ENCODE data around the gene MIOS. TPM values are rescaled to one million over a fixed set of nuclear protein-coding genes. Genes with fewer than 3 reads are reported as not detected.

Gene MIOS
- total and polyA plus RNA-seq, 2 experiments from 2014 or later = 24.0 to 50.8 TPM

DNA sequence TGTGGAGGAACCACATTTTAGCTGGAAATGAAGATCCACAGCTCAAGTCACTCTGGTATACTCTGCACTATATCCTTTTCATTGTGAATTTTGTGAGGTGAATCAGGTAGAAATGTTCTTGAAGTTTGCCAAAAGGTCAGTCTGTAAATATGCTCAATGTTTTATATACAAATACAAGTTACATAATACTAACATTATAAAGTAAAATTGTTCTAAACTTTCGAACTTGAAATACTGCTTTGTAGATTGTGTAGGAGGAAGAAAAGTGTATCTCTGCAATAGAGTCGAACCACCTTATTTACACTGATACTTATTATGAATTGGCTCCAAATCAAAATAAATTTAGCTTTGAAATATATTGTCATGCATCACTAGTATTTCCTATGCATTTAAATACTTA is 7.0 kb downstream of the MIOS start:
- 96% methylated on average over 2 of the region's 2 CpGs for WGBS (ENCODE audit: low lambda C conversion rate, missing lambda C conversion rate)
- no peak overlapping the region for H3K4me2 ChIP-seq
- H3K27me3 ChIP-seq = no peaks in the 10 kb centered on the region
- H3K4me3 ChIP-seq = no peak overlapping the region
- no peak for DNase-seq (ENCODE audit: low spot score)
- H3K27ac ChIP-seq = no peak overlapping the region
- TF ChIP-seq EZH2phosphoT487 (IDR thresholded peaks at IDR 0.05; ENCODE audit: low read depth, severe bottlenecking, unreplicated experiment) = no peak
- TF ChIP-seq CTCF (IDR thresholded peaks at IDR 0.05; ENCODE audit: poor library complexity) = no peak
- no peak for TF ChIP-seq EZH2 (IDR thresholded peaks at IDR 0.05; ENCODE audit: borderline replicate concordance)
- peaks cover 56% of the 10 kb centered on the region for H3K79me2 ChIP-seq
- peaks cover under 1% of the 10 kb centered on the region for H3K4me1 ChIP-seq (ENCODE audit: insufficient read depth)
- H3K9me2 ChIP-seq (replicated peaks; ENCODE audit: insufficient read depth) = no peaks in the 10 kb centered on the region
- no peak overlapping the region for H2AFZ ChIP-seq
- no peaks in the 10 kb centered on the region for H3K9me3 ChIP-seq (ENCODE audit: low read depth)
- no peaks in the 10 kb centered on the region for H4K20me1 ChIP-seq (ENCODE audit: insufficient read depth, poor library complexity, severe bottlenecking)
- H3K36me3 ChIP-seq (replicated peaks; ENCODE audit: insufficient read depth, low read depth) = no peaks in the 10 kb centered on the region

DNA sequence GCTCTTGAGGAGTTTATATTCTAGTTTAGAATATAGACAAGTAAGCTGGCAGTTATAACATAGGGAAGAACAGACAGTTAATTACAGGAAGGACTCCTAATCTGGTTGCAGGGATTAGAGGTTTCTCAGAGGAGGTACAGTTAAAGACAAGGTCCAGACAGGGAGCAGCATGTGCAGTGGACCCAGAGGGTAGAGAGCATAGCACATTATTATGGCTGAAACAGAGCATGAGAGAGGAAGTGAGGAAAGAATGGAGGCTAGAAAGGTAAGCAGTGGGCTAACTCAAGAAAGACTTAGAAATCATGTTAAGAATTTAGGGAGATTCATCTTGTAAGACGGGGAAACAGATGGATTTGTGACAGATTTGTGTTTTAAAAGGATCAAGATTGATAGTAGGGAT is 9.7 kb downstream of the MIOS start:
- WGBS (ENCODE audit: low lambda C conversion rate, missing lambda C conversion rate) = 90% methylated on average over 1 of the region's 1 CpG

DNA sequence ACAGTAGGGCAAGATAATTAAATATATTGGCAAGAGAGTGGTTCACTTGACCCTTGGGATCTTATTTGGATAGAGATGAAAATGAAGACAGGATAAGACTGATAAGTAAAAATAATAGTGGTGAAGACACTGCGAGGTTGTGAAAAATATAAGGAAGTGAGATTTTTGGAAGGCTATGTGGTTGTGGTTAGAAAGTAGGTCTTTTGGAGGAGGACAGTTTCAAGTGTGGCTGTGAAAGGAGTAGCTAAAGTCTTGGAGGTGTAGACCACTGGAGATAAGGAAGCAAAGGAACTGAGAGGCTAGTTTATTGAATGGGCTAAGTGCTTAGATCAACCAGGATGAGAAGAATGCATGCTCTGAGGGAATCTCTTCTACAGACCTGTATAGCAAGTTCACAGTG is 11.2 kb downstream of the MIOS start:
- Histone ChIP-seq H3K4me1 (ENCODE audit: insufficient read depth) (no peaks in the 10 kb centered on the region), H4K20me1 (ENCODE audit: insufficient read depth, poor library complexity, severe bottlenecking) (no peaks in the 10 kb centered on the region), H3K27me3 (no peaks in the 10 kb centered on the region), H3K27ac (no peak overlapping the region), H3K4me3 (no peak overlapping the region), H3K36me3 (replicated peaks; ENCODE audit: insufficient read depth, low read depth) (no peaks in the 10 kb centered on the region), H3K9me2 (replicated peaks; ENCODE audit: insufficient read depth) (no peaks in the 10 kb centered on the region), H2AFZ (no peak overlapping the region), H3K9me3 (ENCODE audit: low read depth) (no peaks in the 10 kb centered on the region), H3K79me2 (peaks cover 16% of the 10 kb centered on the region), H3K4me2 (no peak overlapping the region)
- DNase-seq (ENCODE audit: low spot score) = no peak
- 96% methylated on average over 1 of the region's 1 CpG for WGBS (ENCODE audit: low lambda C conversion rate, missing lambda C conversion rate)
- no peak for TF ChIP-seq EZH2 (IDR thresholded peaks at IDR 0.05; ENCODE audit: borderline replicate concordance)
- no peak for TF ChIP-seq CTCF (IDR thresholded peaks at IDR 0.05; ENCODE audit: poor library complexity)
- TF ChIP-seq EZH2phosphoT487 (IDR thresholded peaks at IDR 0.05; ENCODE audit: low read depth, severe bottlenecking, unreplicated experiment) = no peak

More for the DNA sequence above, 9.7 kb downstream of the MIOS start:
- H3K4me1 ChIP-seq (ENCODE audit: insufficient read depth) = no peaks in the 10 kb centered on the region
- no peaks in the 10 kb centered on the region for H3K9me2 ChIP-seq (replicated peaks; ENCODE audit: insufficient read depth)
- no peak overlapping the region for H2AFZ ChIP-seq
- H3K4me3 ChIP-seq = no peak overlapping the region
- no peaks in the 10 kb centered on the region for H3K9me3 ChIP-seq (ENCODE audit: low read depth)
- no peak overlapping the region for H3K27ac ChIP-seq
- H3K79me2 ChIP-seq = peaks cover 31% of the 10 kb centered on the region
- no peak overlapping the region for H3K4me2 ChIP-seq
- H4K20me1 ChIP-seq (ENCODE audit: insufficient read depth, poor library complexity, severe bottlenecking) = no peaks in the 10 kb centered on the region
- H3K36me3 ChIP-seq (replicated peaks; ENCODE audit: insufficient read depth, low read depth) = no peaks in the 10 kb centered on the region
- no peaks in the 10 kb centered on the region for H3K27me3 ChIP-seq
- TF ChIP-seq EZH2phosphoT487 (IDR thresholded peaks at IDR 0.05; ENCODE audit: low read depth, severe bottlenecking, unreplicated experiment) (no peak), EZH2 (IDR thresholded peaks at IDR 0.05; ENCODE audit: borderline replicate concordance) (no peak), CTCF (IDR thresholded peaks at IDR 0.05; ENCODE audit: poor library complexity) (no peak)
- DNase-seq (ENCODE audit: low spot score) = no peak

GRCh38 chr7:7579638-7580037 is 13.0 kb downstream of the MIOS start:
- Histone ChIP-seq H3K27me3 (no peaks in the 10 kb centered on the region), H2AFZ (no peak overlapping the region), H3K36me3 (replicated peaks; ENCODE audit: insufficient read depth, low read depth) (no peaks in the 10 kb centered on the region), H3K4me2 (no peak overlapping the region), H3K4me3 (no peak overlapping the region), H3K79me2 (peaks cover 2% of the 10 kb centered on the region), H3K27ac (no peak overlapping the region), H4K20me1 (ENCODE audit: insufficient read depth, poor library complexity, severe bottlenecking) (no peaks in the 10 kb centered on the region), H3K9me2 (replicated peaks; ENCODE audit: insufficient read depth) (no peaks in the 10 kb centered on the region), H3K4me1 (ENCODE audit: insufficient read depth) (no peaks in the 10 kb centered on the region), H3K9me3 (ENCODE audit: low read depth) (no peaks in the 10 kb centered on the region)
- WGBS (ENCODE audit: low lambda C conversion rate, missing lambda C conversion rate) = 100% methylated on average over 3 of the region's 3 CpGs
- DNase-seq (ENCODE audit: low spot score) = no peak
- TF ChIP-seq EZH2phosphoT487 (IDR thresholded peaks at IDR 0.05; ENCODE audit: low read depth, severe bottlenecking, unreplicated experiment) (no peak), EZH2 (IDR thresholded peaks at IDR 0.05; ENCODE audit: borderline replicate concordance) (no peak), CTCF (IDR thresholded peaks at IDR 0.05; ENCODE audit: poor library complexity) (no peak)

Data from hepatocyte (in vitro differentiated cells).